ENCODE results near the gene BEGAIN. TPM values are rescaled to one million over a fixed set of nuclear protein-coding genes. Genes with fewer than 3 reads are reported as not detected.

The BEGAIN gene
- total and polyA plus RNA-seq, 5 experiments from 2014 or later, result 0.25 to 1.5 (median 0.84) TPM; not detected in 1

DNA sequence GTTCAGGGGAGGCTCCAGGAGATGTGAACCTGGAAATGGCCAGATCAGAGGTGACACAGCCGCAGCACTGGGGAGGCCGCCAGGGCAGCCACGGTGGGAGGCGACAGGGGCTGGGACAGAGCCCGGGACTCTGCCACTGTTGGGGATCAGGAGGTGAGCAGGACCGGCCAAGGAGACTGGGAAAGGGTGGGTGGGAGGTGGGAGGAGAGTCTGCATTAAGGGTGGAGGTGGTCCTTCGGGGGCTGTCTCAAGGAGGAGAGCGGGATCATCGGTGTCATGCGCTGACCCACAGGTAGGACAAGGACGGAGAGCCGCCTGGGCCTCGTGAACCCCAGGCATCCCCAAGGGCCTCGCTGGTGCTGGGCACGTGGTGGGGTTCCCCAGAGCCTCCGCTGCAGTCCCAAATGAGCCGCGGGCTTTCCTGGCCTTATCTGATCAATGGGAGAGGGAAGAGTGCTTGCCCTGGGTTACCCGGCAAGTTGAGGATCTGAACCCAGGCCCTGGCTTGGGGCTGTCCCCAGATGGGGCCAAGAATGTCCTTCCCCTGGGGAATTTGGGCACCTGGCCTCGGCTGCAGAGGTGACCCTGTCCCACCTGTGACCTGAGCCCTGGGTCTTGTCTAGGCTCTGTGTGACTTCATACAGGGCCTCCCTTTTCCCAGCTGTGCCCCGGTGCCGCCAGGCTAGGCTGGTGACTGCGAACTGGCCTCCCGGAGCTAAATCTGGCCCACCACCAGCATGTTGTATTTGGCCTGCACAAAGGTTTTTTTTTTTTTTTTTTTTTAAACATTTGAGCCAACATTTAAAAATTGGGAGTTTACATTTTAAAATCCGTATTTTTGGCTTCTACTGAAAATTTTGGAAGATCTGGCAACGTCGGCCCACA is 13.2 kb downstream of the BEGAIN start:
- ATAC-seq (no peak), DNase-seq (no peak)
- Mint-ChIP-seq H3K4me3 (no peak overlapping the region), H3K9me3 (peaks cover 0 to 4% (median 0%) of the 10 kb centered on the region in 9 donors), H3K36me3 (peaks cover 0 to 3% (median 0%) of the 10 kb centered on the region in 3 donors), H3K27ac (no peak overlapping the region), H3K27me3 (peaks cover 3 to 36% (median 20%) of the 10 kb centered on the region in 5 donors), H3K4me1 (peaks cover 9 to 18% (median 10%) of the 10 kb centered on the region in 4 donors)
- POLR2A ChIA-PET, result no interaction called here

DNA sequence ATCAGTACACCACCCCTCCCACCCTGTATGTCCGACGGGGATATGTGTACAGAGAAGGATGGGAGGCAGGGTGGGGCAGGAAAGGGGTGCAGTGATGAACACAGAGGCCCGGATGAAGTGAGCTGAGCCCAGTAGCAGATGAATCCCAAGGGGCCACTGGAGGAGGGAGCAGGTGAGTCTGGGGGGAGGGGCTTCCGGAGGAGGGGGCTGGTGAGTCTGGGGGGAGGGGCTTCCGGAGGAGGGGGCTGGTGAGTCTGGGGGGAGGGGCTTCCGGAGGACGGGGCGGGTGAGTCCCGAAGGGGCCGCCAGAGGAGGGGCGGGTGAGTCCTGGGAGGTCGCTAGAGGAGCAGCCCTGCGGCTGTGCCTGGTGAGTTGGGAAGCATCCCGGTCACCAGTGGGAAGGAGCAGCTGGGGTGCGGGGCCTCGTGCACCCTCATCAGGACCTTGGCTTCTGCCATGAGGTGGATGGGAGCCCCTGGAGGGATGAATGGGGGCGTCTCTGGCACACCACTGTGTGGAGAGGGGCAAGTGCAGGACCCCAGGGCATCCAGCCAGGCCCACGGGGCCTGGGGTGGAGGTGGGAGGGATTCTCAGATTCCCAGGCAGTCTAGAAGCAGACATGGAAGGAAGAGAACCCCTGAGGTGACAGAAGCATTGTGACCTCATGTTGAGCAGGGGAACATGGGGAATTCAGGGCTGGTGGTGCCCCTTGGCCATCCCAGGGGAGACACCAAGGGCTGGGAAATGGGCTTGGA is 14.0 kb downstream of the BEGAIN start:
- H3K36me3 Mint-ChIP-seq, result peaks cover 0 to 3% (median 0%) of the 10 kb centered on the region in 3 donors
- peaks cover 3 to 36% (median 20%) of the 10 kb centered on the region in 5 donors for H3K27me3 Mint-ChIP-seq
- peaks cover 9 to 18% (median 10%) of the 10 kb centered on the region in 4 donors for H3K4me1 Mint-ChIP-seq
- H3K4me3 Mint-ChIP-seq, result peak overlapping the region in 1 of 10 donors; percentile 39
- POLR2A ChIA-PET, result no interaction called here
- H3K9me3 Mint-ChIP-seq, result no peaks in the 10 kb centered on the region
- H3K27ac Mint-ChIP-seq, result peak overlapping the region in 2 of 10 donors; percentile 43 to 81
- no peak for ATAC-seq
- DNase-seq, result no peak

DNA sequence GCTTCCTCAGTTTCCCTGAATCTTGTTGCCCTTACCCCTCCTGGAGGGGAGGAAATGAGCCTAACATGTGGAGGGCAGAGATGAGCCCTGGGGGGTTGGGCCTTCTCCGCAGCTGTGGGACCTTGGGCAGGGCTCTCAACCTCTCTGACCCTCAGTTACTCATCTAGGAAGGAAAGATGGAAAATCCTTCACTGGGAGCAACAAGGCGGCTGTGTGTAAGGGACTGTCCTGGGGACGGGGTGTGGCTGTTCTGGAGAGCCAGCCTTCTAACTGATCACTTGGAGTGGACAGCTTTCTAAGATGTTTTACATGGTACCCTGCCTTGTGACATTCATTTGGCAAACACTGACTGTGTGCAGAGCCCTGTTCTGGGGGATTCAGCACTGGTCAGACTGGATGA is 14.7 kb downstream of the BEGAIN start:
- Mint-ChIP-seq H3K4me3 (peak overlapping the region in 1 of 10 donors; percentile 39), H3K9me3 (no peaks in the 10 kb centered on the region), H3K27ac (peak overlapping the region in 2 of 10 donors; percentile 43 to 81), H3K36me3 (peaks cover 0 to 3% (median 0%) of the 10 kb centered on the region in 3 donors), H3K27me3 (peaks cover 3 to 36% (median 20%) of the 10 kb centered on the region in 5 donors), H3K4me1 (peaks cover 9 to 18% (median 10%) of the 10 kb centered on the region in 4 donors)
- POLR2A ChIA-PET, result no interaction called here
- no peak for ATAC-seq
- DNase-seq, result no peak

DNA sequence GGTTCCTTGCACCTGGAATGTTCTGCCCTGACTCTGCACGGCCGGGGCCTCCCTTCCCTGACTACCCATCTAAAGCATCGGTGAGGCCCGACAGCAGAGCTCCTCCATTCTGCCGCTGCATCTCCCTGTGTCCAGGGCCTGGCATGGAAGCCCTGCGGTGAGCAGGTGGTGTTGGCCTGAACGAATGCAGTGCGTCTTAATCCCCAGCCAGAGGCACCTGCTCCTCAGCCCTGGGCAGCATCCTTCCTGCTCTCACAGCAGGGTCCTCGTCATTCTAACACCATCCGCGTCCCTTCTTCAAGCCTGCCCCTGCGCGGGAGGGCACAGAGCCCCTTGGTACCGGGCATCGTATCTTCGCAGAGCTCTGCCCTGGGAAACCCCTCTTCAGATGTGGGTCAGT is 15.4 kb downstream of the BEGAIN start:
- no peak for DNase-seq
- Mint-ChIP-seq H3K4me1 (peaks cover 9 to 18% (median 11%) of the 10 kb centered on the region in 4 donors), H3K27me3 (peaks cover 3 to 38% (median 20%) of the 10 kb centered on the region in 5 donors), H3K36me3 (peaks cover 0 to 3% (median 0%) of the 10 kb centered on the region in 3 donors), H3K4me3 (peak overlapping the region in 2 of 10 donors; percentile 26 to 45), H3K27ac (no peak overlapping the region), H3K9me3 (no peaks in the 10 kb centered on the region)
- POLR2A ChIA-PET, result no interaction called here
- ATAC-seq, result no peak

DNA sequence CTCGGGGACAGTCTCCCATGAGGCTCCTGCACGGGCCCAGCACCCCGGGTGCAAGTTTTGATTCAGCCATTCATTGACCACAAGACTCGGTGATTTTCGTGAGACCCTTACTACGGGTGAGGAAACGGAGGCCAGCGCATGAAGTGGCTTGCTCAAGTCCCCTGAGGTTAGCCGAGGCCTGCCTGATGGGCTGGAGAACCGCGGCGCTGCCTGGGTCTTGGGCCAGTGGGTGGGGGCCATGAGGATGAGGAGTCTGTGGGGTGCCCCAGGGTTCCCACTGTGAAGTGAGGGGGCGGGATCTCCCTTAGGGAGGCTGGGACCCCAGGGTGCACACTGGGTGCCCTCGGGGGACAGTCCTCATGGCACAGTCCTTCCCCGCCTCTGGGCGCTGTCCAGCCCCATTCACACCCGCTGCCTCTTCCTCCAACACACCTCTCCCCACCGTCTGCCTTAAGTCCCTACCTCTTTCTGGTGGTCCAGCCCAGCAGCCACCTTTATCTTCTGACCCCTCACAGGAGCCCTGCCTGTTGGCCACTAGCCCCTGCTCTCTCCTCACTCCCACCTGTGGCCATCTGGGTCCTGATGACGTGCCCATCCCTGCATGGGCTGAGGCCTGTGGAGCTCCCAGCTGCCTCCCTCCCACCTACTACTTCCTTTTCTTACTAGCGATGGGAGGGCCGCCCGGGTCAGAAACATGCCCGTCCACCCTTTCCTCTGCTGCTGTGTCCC is 16.3 kb downstream of the BEGAIN start:
- Mint-ChIP-seq H3K4me3 (peak overlapping the region in 2 of 10 donors; percentile 46 to 63), H3K27ac (peak overlapping the region in 1 of 10 donors; percentile 79), H3K4me1 (peaks cover 9 to 18% (median 11%) of the 10 kb centered on the region in 4 donors), H3K9me3 (no peaks in the 10 kb centered on the region), H3K36me3 (peaks cover 0 to 3% (median 0%) of the 10 kb centered on the region in 3 donors), H3K27me3 (peaks cover 3 to 47% (median 20%) of the 10 kb centered on the region in 5 donors)
- no peak for ATAC-seq
- POLR2A ChIA-PET, result no interaction called here
- DNase-seq, result no peak

DNA sequence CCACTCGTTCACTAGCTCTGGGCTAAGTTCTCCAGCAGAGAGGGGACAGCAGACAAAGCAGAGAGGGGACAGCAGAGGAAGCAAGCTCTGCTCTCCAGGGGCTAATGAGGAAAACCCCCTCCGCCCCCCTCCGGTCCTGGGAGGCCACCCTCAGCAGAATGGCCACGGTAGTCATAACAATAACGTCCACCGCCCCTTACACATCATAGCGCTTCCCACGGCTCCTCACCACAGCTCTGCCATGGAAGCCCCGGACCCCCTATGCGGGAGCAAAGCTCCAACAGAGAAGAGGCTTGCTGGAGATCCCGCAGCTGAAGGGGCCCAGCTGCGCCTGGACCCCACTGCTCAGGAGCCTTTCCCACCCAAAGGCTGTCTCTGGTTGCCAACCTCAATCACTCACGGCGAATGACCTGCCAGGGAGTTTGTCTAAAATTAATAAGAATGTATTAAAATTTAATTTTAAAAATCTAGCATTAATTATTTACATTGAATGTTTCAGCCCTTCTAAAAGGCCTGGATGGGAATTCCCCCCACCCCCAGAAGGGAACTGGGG is 17.4 kb downstream of the BEGAIN start:
- no peaks in the 10 kb centered on the region for H3K9me3 Mint-ChIP-seq
- H3K4me3 Mint-ChIP-seq, result peak overlapping the region in 9 of 10 donors; percentile 29 to 82 (median 56)
- H3K4me1 Mint-ChIP-seq, result peaks cover 9 to 18% (median 11%) of the 10 kb centered on the region in 4 donors
- peak overlapping the region in 1 of 10 donors; percentile 9 for H3K27ac Mint-ChIP-seq
- POLR2A ChIA-PET, result interaction anchor here (3.7 kb wide), 1 partner anchor 22 kb away, joined by 17 read pairs; no protein-coding TSS in a partner anchor
- ATAC-seq (no peak), DNase-seq (no peak)
- H3K27me3 Mint-ChIP-seq, result peaks cover 3 to 57% (median 26%) of the 10 kb centered on the region in 5 donors
- peaks cover 0 to 3% (median 0%) of the 10 kb centered on the region in 3 donors for H3K36me3 Mint-ChIP-seq

DNA sequence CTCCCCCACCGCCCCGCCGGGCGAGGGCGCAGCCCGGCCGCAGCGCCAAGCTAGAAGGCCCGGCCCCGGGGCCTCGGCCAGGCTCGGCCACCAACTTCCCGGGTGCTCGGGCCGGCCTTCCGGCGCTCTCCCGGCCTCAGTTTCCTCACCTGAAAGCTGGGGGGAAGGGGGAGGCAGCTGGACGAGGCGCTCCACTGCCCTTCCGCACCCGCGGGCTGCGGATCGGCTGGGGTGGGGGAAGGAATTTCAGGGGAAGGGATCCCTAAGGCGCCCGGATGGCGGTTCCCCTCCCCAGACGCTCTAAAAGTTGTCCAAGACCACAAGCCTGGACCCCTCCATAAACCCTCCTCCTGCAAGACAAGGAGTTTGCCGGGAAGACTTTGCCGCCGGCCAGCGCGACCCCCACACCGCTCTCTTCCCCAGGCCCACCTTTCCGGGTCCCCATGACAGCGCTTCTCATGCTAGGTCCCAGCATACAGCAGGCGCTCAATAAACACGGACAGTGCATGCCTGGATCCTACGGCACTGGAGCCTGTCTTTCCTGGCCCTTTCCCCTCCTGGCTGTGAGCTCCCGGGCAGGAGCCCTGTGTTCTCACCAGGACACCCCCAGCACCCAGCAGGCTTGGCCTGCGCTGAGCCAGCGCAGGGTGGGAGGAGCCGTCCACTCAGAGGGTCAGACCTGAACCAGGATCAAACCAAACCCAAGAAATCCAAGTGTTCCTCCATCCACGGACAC is 18.1 kb downstream of the BEGAIN start:
- Mint-ChIP-seq H3K9me3 (no peaks in the 10 kb centered on the region), H3K4me1 (peaks cover 9 to 18% (median 11%) of the 10 kb centered on the region in 4 donors), H3K27me3 (peaks cover 3 to 61% (median 26%) of the 10 kb centered on the region in 5 donors), H3K4me3 (peak overlapping the region; percentile 36 to 83 (median 64)), H3K36me3 (peaks cover 0 to 3% (median 0%) of the 10 kb centered on the region in 3 donors), H3K27ac (peak overlapping the region in 1 of 10 donors; percentile 41)
- ATAC-seq, result peak in 1 of 2 donors; percentile 13
- DNase-seq, result no peak
- POLR2A ChIA-PET, result interaction anchor here (0.6 to 3.7 kb wide), 3 partner anchors 22 to 314 kb away, joined by 3 to 17 read pairs (median 3); no protein-coding TSS in a partner anchor

DNA sequence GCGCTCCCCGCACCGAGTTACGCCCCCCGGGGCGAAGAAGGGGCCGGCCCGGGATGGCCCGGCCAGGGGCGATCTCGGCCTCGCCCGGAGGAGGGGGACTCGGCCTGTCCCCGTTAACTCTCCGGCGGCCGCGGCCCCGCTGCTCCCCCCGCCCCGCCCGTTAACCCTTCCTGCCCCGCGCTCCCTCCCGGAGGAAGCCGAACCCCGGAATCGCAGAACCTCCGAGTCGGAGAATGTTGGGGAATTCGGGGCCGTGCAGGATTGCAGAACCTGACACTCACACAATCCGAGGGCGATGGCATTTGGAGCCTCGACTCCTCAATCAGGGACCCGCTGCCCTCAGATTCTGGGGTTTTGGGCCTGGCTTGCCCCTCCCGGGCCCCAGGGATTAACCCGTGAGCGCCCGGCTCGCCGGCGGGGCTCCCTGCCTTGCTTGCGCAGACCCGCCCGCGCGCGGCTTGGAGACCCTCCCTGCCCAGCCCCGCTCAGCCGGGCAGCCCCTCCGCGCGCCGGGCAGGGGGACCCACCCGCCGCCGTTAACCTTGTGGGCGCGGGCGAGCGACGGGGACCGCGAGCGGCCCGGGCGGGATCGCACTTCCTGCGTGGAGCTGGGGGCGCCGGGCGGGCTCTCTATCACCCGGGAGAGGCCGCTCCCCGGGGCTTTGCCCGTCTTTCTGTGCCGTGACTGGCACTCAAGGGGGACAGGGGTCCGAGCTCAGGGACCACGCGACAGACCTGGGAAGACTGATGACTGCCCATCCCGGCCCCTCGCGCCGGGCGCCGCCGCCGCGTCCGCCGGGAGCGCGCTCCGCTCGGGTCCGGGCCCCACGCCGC is 18.8 kb downstream of the BEGAIN start:
- DNase-seq (no peak), ATAC-seq (peak; percentile 42 to 48)
- H3K36me3 Mint-ChIP-seq, result peaks cover 0 to 3% (median 0%) of the 10 kb centered on the region in 3 donors
- H3K9me3 Mint-ChIP-seq, result no peaks in the 10 kb centered on the region
- H3K27me3 Mint-ChIP-seq, result peaks cover 3 to 61% (median 26%) of the 10 kb centered on the region in 5 donors
- peaks cover 9 to 18% (median 11%) of the 10 kb centered on the region in 4 donors for H3K4me1 Mint-ChIP-seq
- POLR2A ChIA-PET, result interaction anchor here (0.6 to 3.7 kb wide), 3 partner anchors 21 to 314 kb away, joined by 3 to 17 read pairs (median 3); no protein-coding TSS in a partner anchor
- no peak overlapping the region for H3K27ac Mint-ChIP-seq
- peak overlapping the region in 5 of 10 donors; percentile 28 to 70 (median 44) for H3K4me3 Mint-ChIP-seq

DNA sequence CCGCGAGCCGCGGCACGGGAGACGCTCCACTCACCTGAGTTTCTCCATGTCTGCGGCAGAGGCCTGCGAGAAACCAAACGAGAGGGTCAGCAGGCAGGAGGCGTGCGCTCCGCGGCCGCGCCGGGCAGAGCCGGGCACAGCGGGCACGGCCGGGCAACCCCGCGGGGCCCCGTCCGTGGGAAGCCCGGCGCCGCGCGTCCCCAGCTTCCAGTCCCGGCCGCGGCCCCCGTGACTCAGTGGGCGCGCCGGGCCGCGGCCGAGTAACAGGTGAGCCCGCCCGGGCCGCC is 19.4 kb downstream of the BEGAIN start:
- Mint-ChIP-seq H3K9me3 (no peaks in the 10 kb centered on the region), H3K4me1 (peaks cover 7 to 14% (median 10%) of the 10 kb centered on the region in 4 donors), H3K27me3 (peaks cover 2 to 55% (median 25%) of the 10 kb centered on the region in 5 donors), H3K36me3 (peaks cover 0 to 3% (median 0%) of the 10 kb centered on the region in 3 donors), H3K27ac (no peak overlapping the region), H3K4me3 (peak overlapping the region in 2 of 10 donors; percentile 30 to 43)
- ATAC-seq (peak; percentile 27 to 37), DNase-seq (no peak)
- POLR2A ChIA-PET, result interaction anchor here (3.7 kb wide), 1 partner anchor 20 kb away, joined by 17 read pairs; no protein-coding TSS in a partner anchor

DNA sequence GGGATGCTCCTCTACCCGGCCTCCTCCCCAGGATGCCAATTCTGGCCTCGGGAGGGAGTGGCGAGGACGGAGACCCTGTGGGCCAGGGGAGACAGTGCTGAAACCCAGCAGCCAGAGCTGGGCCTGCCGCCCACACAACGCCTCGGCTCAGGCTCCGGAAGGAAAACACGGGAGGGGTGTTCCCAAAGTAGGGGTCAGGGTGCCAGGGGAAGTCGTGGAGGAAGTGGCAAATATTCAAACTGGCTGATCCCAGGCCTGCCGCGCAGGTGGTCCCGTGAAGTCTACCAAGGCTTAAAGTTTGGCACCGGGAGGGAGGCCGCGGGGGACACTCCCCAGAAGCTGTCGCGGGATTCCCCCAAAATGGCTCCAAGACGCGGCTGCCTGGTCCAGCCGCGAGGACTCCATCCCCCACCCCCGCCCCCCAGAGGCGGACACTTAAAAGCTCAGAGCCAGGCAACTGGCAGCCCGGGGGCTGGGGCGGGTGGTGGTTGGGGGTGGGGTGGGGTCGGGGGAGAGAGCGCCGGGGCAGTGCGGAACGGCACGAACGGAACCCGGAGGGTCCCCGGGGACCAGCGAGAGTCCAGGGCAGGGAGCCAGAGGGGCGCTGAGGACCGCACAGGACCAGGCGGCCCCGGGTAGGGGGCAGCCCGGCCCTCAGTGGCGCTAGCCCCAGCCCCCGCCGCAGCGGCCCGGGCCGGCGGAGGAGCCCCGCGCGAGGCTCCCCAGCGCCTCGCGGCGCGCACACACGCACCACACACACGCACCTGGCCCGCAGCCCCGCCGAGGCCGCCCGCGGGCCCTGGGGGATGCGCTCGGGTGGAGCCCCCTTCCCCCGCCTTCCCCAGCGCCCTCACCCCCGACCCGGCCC is 20.0 kb downstream of the BEGAIN start:
- POLR2A ChIA-PET, result interaction anchor here (3.7 kb wide), 1 partner anchor 20 kb away, joined by 17 read pairs; no protein-coding TSS in a partner anchor
- H3K4me1 Mint-ChIP-seq, result peaks cover 3 to 8% (median 6%) of the 10 kb centered on the region in 4 donors
- peaks cover 0 to 3% (median 0%) of the 10 kb centered on the region in 3 donors for H3K36me3 Mint-ChIP-seq
- ATAC-seq (peak; percentile 54 to 59), DNase-seq (no peak)
- H3K4me3 Mint-ChIP-seq, result peak overlapping the region; percentile 4 to 79 (median 62)
- H3K27me3 Mint-ChIP-seq, result peaks cover 0 to 50% (median 20%) of the 10 kb centered on the region in 5 donors
- H3K9me3 Mint-ChIP-seq, result no peaks in the 10 kb centered on the region
- H3K27ac Mint-ChIP-seq, result no peak overlapping the region
